PC-3 (cell line): Measurements from ENCODE around the gene ARHGAP26. TPM values are rescaled to one million over a fixed set of nuclear protein-coding genes. Genes with fewer than 3 reads are reported as not detected.

Experiments used
- ATAC-seq: fragments of 200-7000 bp; cut with Tn5 transposase; 2 replicates; pipeline ENCODE4 v1.9.1; 2020; ENCODE audit warnings: mild to moderate bottlenecking, moderate library complexity
- BruUV-seq: library from RNA; stranded (reverse); fragments of 400-500 nt; replicated peaks from 2 replicates; lab custom pipeline; 2021; lab: Mats Ljungman, UMichigan
- CTCF ChIA-PET: fragments of 300-600 bp; sonication (Branson Sonifier 250); formaldehyde crosslinking; loops from one replicate; lab custom pipeline; 2022; ENCODE audit warnings: antibody characterized with exemption; lab: Charles Lee
- POLR2A ChIA-PET: fragments of 300-600 bp; sonication (Branson Sonifier 250); formaldehyde crosslinking; loops from one replicate; lab custom pipeline; 2022; ENCODE audit warnings: antibody characterized with exemption; ENCODE audit not compliant: unreplicated experiment; lab: Charles Lee
- DNase-seq: peaks from one replicate; pipeline ENCODE4 v3.0.0-alpha.2; 2015
- H2AFZ ChIP-seq: fragments of 300-600 bp; sonication (generic); 2 replicates; pipeline ENCODE4 v1.6.0; 2016; ENCODE audit warnings: antibody characterized with exemption, low read length
- H3F3A ChIP-seq: fragments of 300-600 bp; sonication (generic); one replicate; pipeline ENCODE4 v1.6.0; 2017; ENCODE audit warnings: antibody characterized with exemption, low read length, control low read depth, mild to moderate bottlenecking; ENCODE audit not compliant: unreplicated experiment
- H3K27ac ChIP-seq: fragments of 300-600 bp; sonication (generic); 2 replicates; pipeline ENCODE4 v1.5.1; 2016; ENCODE audit warnings: mild to moderate bottlenecking, low read length
- H3K27me3 ChIP-seq: fragments of 300-600 bp; sonication (generic); 2 replicates; pipeline ENCODE4 v1.6.1; 2016; ENCODE audit warnings: low read length, mixed read lengths
- H3K36me3 ChIP-seq: fragments of 300-600 bp; sonication (generic); 2 replicates; pipeline ENCODE4 v1.6.1; 2016; ENCODE audit warnings: low read depth, mixed run types, low read length, mixed read lengths
- H3K4me1 ChIP-seq: fragments of 300-600 bp; sonication (generic); 2 replicates; pipeline ENCODE4 v1.5.1; 2016; ENCODE audit warnings: low read length; ENCODE audit not compliant: insufficient read depth
- H3K4me2 ChIP-seq: fragments of 300-600 bp; sonication (generic); 2 replicates; pipeline ENCODE4 v1.6.0; 2016; ENCODE audit warnings: low read length
- H3K4me3 ChIP-seq: fragments of 300-600 bp; sonication (generic); 2 replicates; pipeline ENCODE4 v1.5.1; 2016; ENCODE audit warnings: mild to moderate bottlenecking, low read length, mixed read lengths
- H3K79me2 ChIP-seq: fragments of 300-600 bp; sonication (generic); 2 replicates; pipeline ENCODE4 v1.6.1; 2017; ENCODE audit warnings: low read length, mixed read lengths
- H3K9ac ChIP-seq: fragments of 300-600 bp; sonication (generic); 2 replicates; pipeline ENCODE4 v1.6.0; 2016; ENCODE audit warnings: mild to moderate bottlenecking, low read length
- H3K9me2 ChIP-seq: fragments of 300-600 bp; sonication (generic); replicated peaks from 2 replicates; pipeline ENCODE4 v1.6.1; 2016; ENCODE audit warnings: mixed run types, low read length, mixed read lengths
- H3K9me3 ChIP-seq: fragments of 300-600 bp; sonication (generic); 2 replicates; pipeline ENCODE4 v1.6.1; 2016; ENCODE audit warnings: low read length, mixed read lengths
- H4K20me1 ChIP-seq: fragments of 300-600 bp; sonication (generic); 2 replicates; pipeline ENCODE4 v1.6.1; 2016; ENCODE audit warnings: low read length, mixed read lengths
- EZH2 ChIP-seq: fragments of 300-600 bp; sonication (generic); IDR thresholded peaks from one replicate; pipeline ENCODE4 v1.6.1; 2017; ENCODE audit warnings: antibody characterized with exemption, mild to moderate bottlenecking, low read length; ENCODE audit not compliant: unreplicated experiment
- EZH2phosphoT487 ChIP-seq: fragments of 300-600 bp; sonication (generic); IDR thresholded peaks from 2 replicates; pipeline ENCODE4 v1.6.1; 2018; ENCODE audit warnings: mild to moderate bottlenecking, antibody characterized with exemption, low read length, borderline replicate concordance
- intact Hi-C: fragments of 100-400 bp; cut with micrococcal nuclease; formaldehyde crosslinking; loops from 2 replicates; pipeline ENCODE4 v1.9.0; 2023
- total RNA-seq: library from RNA; depleted of rRNA; stranded (reverse); fragments of >200 nt; gene quantifications from 2 replicates; pipeline ENCODE4 v1.2.3, GENCODE V29; 2014
- TF ChIP-seq, protein P1 (sequence below): fragments of 300-600 bp; sonication (generic); conservative IDR thresholded peaks from 2 replicates; pipeline ENCODE4 v1.5.1; 2017; ENCODE audit warnings: antibody characterized with exemption, low read depth, mild to moderate bottlenecking, low read length

Gene ARHGAP26
- total RNA-seq, 1 experiment from 2014 or later, result 11.7 TPM

DNA sequence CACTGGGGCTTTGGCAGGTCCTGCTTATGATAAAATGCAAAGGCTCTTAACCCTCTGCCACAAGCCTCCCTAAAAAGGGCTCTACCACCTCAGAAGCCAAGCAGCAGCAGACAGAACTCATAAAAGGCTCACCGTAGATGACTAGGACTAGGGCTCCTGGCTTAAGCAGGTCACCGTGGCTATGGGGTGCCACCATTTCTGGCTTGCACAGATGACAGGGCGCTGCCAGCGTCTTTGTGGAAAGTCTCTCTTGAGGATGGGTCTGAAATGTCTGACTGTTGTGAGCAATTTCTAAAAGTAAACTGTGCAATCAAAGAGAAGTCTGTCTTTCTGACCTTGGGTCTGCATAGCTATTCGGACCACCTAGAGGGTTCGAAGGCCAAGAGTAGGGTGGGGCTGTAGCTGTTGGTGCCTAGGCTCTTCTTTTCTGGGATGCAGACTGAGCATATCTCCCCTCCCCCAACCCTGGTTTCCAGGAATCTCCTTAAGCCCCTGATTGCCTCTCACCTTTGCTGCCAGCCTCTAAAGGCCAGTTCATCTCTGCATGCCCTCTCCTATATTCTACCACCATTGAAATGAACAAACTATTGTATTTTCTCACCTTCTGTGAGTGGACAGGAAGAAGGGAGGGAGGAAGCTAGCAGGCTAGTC, 307.4 kb downstream of the ARHGAP26 start:
- H3K4me1 ChIP-seq, result peaks cover 2% of the 10 kb centered on the region; the same call in 1 of the 2 replicates
- intact Hi-C loops, result no loop called here
- no peaks in the 10 kb centered on the region for H3K9me2 ChIP-seq
- no peaks in the 10 kb centered on the region for H3K79me2 ChIP-seq
- H3K36me3 ChIP-seq, result no peaks in the 10 kb centered on the region
- no peak overlapping the region for H3K4me2 ChIP-seq
- no peak for ATAC-seq
- POLR2A ChIA-PET, result no interaction called here
- H4K20me1 ChIP-seq, result no peaks in the 10 kb centered on the region
- no peak for DNase-seq
- H3K4me3 ChIP-seq, result no peak overlapping the region
- no peak overlapping the region for H3K27ac ChIP-seq
- CTCF ChIA-PET, result no interaction called here
- no peak for TF ChIP-seq EZH2phosphoT487
- TF ChIP-seq, protein P1, sequence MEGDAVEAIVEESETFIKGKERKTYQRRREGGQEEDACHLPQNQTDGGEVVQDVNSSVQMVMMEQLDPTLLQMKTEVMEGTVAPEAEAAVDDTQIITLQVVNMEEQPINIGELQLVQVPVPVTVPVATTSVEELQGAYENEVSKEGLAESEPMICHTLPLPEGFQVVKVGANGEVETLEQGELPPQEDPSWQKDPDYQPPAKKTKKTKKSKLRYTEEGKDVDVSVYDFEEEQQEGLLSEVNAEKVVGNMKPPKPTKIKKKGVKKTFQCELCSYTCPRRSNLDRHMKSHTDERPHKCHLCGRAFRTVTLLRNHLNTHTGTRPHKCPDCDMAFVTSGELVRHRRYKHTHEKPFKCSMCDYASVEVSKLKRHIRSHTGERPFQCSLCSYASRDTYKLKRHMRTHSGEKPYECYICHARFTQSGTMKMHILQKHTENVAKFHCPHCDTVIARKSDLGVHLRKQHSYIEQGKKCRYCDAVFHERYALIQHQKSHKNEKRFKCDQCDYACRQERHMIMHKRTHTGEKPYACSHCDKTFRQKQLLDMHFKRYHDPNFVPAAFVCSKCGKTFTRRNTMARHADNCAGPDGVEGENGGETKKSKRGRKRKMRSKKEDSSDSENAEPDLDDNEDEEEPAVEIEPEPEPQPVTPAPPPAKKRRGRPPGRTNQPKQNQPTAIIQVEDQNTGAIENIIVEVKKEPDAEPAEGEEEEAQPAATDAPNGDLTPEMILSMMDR, result no peak
- no peak for TF ChIP-seq EZH2
- no peaks in the 10 kb centered on the region for H3K27me3 ChIP-seq
- H3K9ac ChIP-seq, result no peak overlapping the region
- H3K9me3 ChIP-seq, result no peaks in the 10 kb centered on the region
- no peaks in the 10 kb centered on the region for H3F3A ChIP-seq
- no peak overlapping the region for H2AFZ ChIP-seq
- BruUV-seq, result no TSS peak

DNA sequence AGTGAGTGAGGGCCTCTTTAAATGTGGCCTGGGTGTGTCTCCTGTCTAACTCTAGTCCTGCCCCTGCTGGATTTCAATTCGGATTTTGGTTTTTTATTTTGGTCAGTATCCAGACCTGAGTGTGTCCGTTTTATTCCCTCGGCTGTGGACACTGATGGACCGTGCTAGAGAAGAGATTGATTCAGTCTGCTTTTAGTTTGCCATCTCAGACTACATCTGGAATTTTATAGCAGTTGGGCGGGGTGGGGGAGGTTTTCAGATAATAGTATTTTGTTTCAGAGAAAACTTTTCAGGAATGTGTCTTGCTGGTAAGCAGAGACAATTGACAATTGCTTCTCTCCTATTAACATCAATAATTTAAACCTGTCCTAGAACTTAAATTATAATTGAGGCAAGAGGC, 308.1 kb downstream of the ARHGAP26 start:
- no peaks in the 10 kb centered on the region for H4K20me1 ChIP-seq
- H3K27me3 ChIP-seq, result no peaks in the 10 kb centered on the region
- no peak overlapping the region for H2AFZ ChIP-seq
- H3K27ac ChIP-seq, result no peak overlapping the region
- no peaks in the 10 kb centered on the region for H3F3A ChIP-seq
- no TSS peak for BruUV-seq
- no peaks in the 10 kb centered on the region for H3K9me3 ChIP-seq
- TF ChIP-seq EZH2phosphoT487 (no peak), EZH2 (no peak)
- TF ChIP-seq, protein P1, result no peak
- CTCF ChIA-PET, result no interaction called here
- DNase-seq (no peak), ATAC-seq (no peak)
- no peak overlapping the region for H3K9ac ChIP-seq
- POLR2A ChIA-PET, result no interaction called here
- no peaks in the 10 kb centered on the region for H3K36me3 ChIP-seq
- H3K4me2 ChIP-seq, result no peak overlapping the region
- H3K9me2 ChIP-seq, result no peaks in the 10 kb centered on the region
- peaks cover 10% of the 10 kb centered on the region for H3K4me1 ChIP-seq
- intact Hi-C loops, result no loop called here
- H3K4me3 ChIP-seq, result no peak overlapping the region
- no peaks in the 10 kb centered on the region for H3K79me2 ChIP-seq

- no peak overlapping the region for H3K4me2 ChIP-seq
- TF ChIP-seq EZH2, result no peak
- TF ChIP-seq, protein P1, result no peak
- no peak for TF ChIP-seq EZH2phosphoT487
- H3K9me2 ChIP-seq, result no peaks in the 10 kb centered on the region
- no peaks in the 10 kb centered on the region for H3K79me2 ChIP-seq
- H3K9ac ChIP-seq, result no peak overlapping the region
- BruUV-seq, result no TSS peak
- H3K9me3 ChIP-seq, result no peaks in the 10 kb centered on the region
- H3K4me1 ChIP-seq, result peaks cover 11% of the 10 kb centered on the region
- CTCF ChIA-PET, result no interaction called here
- no peak for ATAC-seq
- H3K4me3 ChIP-seq, result no peak overlapping the region
- no peak overlapping the region for H3K27ac ChIP-seq
- POLR2A ChIA-PET, result no interaction called here
- H3K27me3 ChIP-seq, result no peaks in the 10 kb centered on the region
- intact Hi-C loops, result no loop called here
- DNase-seq, result no peak
- H3F3A ChIP-seq, result no peaks in the 10 kb centered on the region
- no peaks in the 10 kb centered on the region for H4K20me1 ChIP-seq
- H2AFZ ChIP-seq, result no peak overlapping the region
- no peaks in the 10 kb centered on the region for H3K36me3 ChIP-seq
Observed at GRCh38 chr5:143078971-143079370, 308.8 kb downstream of the ARHGAP26 start.
